Measurements from ENCODE around the gene CDC42EP5. TPM values are rescaled to one million over a fixed set of nuclear protein-coding genes. Genes with fewer than 3 reads are reported as not detected.
A peak's percentile ranks its signal among the peaks of the same experiment; 100 is the strongest.

Gene CDC42EP5
- total RNA-seq, 1 donor from 2014 or later: 4.4 TPM

- DNase-seq (ENCODE audit: low read depth): peak; percentile 71
Measured at GRCh38 chr19:54462655-54463530, 10.2 kb downstream of the CDC42EP5 start.

GRCh38 chr19:54462047-54462654, 10.9 kb downstream of the CDC42EP5 start:
- DNase-seq (ENCODE audit: low read depth): no peak

GRCh38 chr19:54461613-54462012, 11.5 kb downstream of the CDC42EP5 start:
- no peak for DNase-seq (ENCODE audit: low read depth)

GRCh38 chr19:54461210-54461609, 11.9 kb downstream of the CDC42EP5 start:
- DNase-seq (ENCODE audit: low read depth): no peak

- no peak for DNase-seq (ENCODE audit: low read depth)
Measured at GRCh38 chr19:54460230-54461005, 12.7 kb downstream of the CDC42EP5 start.

- DNase-seq (ENCODE audit: low read depth): no peak
Measured at GRCh38 chr19:54459282-54460229, 13.5 kb downstream of the CDC42EP5 start.

- DNase-seq (ENCODE audit: low read depth): no peak
Measured at GRCh38 chr19:54458648-54459281, 14.3 kb downstream of the CDC42EP5 start.

- no peak for DNase-seq (ENCODE audit: low read depth)
Measured at GRCh38 chr19:54457773-54458647, 15.1 kb downstream of the CDC42EP5 start.

- no peak for DNase-seq (ENCODE audit: low read depth)
Measured at GRCh38 chr19:54456423-54457373, 16.4 kb downstream of the CDC42EP5 start.

- DNase-seq (ENCODE audit: low read depth): no peak
Measured at GRCh38 chr19:54455786-54456422, 17.2 kb downstream of the CDC42EP5 start.

- no peak for DNase-seq (ENCODE audit: low read depth)
Measured at GRCh38 chr19:54454781-54455675, 18.1 kb downstream of the CDC42EP5 start.

- DNase-seq (ENCODE audit: low read depth): no peak
Measured at GRCh38 chr19:54453921-54454780, 18.9 kb downstream of the CDC42EP5 start.

GRCh38 chr19:54452626-54453025, 20.5 kb downstream of the CDC42EP5 start:
- no peak for DNase-seq (ENCODE audit: low read depth)

- no peak for DNase-seq (ENCODE audit: low read depth)
Measured at GRCh38 chr19:54451997-54452396, 21.1 kb downstream of the CDC42EP5 start.

- DNase-seq (ENCODE audit: low read depth): no peak
Measured at GRCh38 chr19:54451331-54451871, 21.7 kb downstream of the CDC42EP5 start.

All from myocyte (in vitro differentiated cells).